NCI-H1694 (cell line): Measurements from ENCODE around the gene CEL.

ENCODE experiments used
- DNase-seq: peaks from one replicate; lab custom pipeline; 2025; lab: John Stamatoyannopoulos, UW

Gene CEL

GRCh38 chr9:133118179-133118520, 56.4 kb downstream of the CEL start:
- DNase-seq: no peak

- DNase-seq: no peak
Observed at GRCh38 chr9:133118568-133118967, 56.8 kb downstream of the CEL start.

- no peak for DNase-seq
Observed at GRCh38 chr9:133119103-133119845, 57.5 kb downstream of the CEL start.

- peak; percentile 37 for DNase-seq
Observed at GRCh38 chr9:133119846-133120500, 58.2 kb downstream of the CEL start.

- no peak for DNase-seq
Observed at GRCh38 chr9:133120501-133121197, 58.9 kb downstream of the CEL start.
